ENCODE measurements around the gene BMP8A. TPM values are rescaled to one million over a fixed set of nuclear protein-coding genes. Genes with fewer than 3 reads are reported as not detected.
"Not testable (repeated sequence)": the region's sequence is repeated elsewhere in the genome, so short reads cannot be mapped to it uniquely, and the experiment has no call there.

The BMP8A gene
- 0.13 TPM in 2 replicates for total RNA-seq

DNA sequence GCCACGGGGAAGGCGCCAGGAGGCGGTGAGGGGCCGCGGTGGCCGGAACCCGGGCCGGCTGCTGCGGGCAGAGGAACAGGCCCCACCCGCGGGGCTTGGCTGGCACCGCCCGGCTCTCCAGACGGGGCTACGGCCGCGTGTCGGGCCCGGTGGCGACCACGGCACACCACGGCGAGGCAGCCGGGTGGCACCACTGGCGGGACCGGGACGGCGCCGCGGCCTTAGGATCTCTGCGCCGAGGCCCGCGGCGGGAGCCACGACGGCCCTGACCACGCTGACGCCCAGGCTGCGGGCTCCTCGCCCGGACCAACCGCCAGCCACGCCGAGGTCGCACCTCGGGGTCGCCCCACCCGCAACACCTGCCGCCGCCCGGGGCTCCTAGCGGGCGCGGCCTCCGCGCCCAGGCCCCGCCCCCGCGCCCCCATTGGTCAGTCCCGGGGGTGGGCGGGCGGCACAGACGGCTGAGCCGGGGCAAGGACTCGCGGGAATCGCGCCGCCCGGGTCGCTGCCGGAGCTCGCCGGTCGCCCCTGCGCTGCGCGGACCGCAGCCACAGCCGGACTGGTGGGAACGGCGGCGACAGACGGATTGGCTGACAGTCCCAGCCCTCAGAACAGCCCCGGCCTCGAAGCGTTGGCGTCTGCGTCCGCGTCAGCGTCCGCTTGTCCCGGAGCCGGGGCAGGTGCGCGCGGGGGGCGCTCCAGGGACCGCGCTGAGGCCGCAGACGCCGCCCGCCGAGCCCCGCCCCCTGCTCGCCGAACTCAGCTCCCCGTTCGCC lies at the start of gene BMP8A:
Gene BMP8A, plus strand, starts transcription at position 491 of the 776 bp plus-strand sequence. CDS start 356 bp downstream, outside the sequence.
- peak in 1 of 2 donors; percentile 66 for DNase-seq (ENCODE audit: low read depth in 2 of 2)

DNA sequence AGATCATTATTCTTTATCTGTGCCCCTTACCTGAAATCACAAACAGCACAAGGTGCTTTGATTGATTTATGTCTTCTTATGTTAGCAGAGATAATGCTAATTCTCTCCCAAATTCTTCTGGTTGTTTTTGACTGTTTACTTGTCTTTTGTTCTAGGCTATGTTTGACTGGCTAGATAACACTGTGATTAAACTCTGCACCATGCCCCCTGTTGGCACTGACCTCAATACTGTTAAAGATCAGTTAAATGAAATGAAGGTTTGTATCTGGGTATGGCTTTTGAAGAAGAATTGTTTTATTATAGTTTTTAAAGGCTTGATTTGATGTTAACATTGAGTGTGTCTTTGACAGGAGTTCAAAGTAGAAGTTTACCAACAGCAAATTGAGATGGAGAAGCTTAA lies 49.6 kb upstream of the BMP8A start:
- no peak for DNase-seq (ENCODE audit: low read depth in 2 of 2)

- no peak for DNase-seq (ENCODE audit: low read depth in 2 of 2)
Measured at GRCh38 chr1:39445573-39445972, 45.9 kb upstream of the BMP8A start.

GRCh38 chr1:39446986-39447567 lies 44.4 kb upstream of the BMP8A start:
- no peak for DNase-seq (ENCODE audit: low read depth in 2 of 2)

DNA sequence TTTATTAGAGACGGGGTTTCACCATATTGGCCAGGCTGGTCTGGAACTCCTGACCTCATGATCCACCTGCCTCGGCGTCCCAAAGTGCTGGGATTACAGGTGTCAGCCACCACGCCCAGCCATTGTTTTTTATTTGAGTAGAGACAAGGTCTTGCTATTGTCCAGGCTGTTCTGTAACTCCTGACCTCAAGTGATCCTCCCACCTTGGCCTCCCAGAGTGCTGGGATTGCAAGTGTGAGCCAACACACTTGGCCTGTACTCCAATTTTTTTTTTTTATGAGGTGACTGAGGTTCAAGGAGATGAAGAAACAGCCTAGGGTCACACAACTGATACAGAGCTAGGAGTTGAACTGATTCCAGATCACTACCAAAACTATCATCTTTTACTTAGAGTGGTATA lies 41.4 kb upstream of the BMP8A start:
- DNase-seq (ENCODE audit: low read depth in 2 of 2), result not testable (repeated sequence)

GRCh38 chr1:39450956-39451606 lies 40.4 kb upstream of the BMP8A start:
- peak; percentile 50 to 71 for DNase-seq (ENCODE audit: low read depth in 2 of 2)

GRCh38 chr1:39452081-39452480 lies 39.4 kb upstream of the BMP8A start:
- no peak for DNase-seq (ENCODE audit: low read depth in 2 of 2)

DNA sequence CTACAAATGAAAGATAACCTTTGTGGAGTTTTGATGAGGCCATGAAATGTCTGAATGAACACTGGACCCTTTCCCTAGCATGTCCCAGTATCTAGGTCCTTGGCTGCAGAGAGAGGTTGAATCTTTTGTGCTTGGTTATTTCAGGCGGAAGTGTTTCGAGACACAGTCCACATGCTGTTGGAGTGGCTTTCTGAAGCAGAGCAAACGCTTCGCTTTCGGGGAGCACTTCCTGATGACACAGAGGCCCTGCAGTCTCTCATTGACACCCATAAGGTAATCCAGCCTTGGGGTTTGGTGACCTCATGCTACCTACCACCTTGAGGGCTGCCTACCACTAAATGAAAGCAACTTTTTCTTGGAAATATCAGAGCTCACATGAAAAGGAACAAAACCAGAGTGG lies 38.9 kb upstream of the BMP8A start:
- no peak for DNase-seq (ENCODE audit: low read depth in 2 of 2)

GRCh38 chr1:39453603-39454002 lies 37.8 kb upstream of the BMP8A start:
- DNase-seq (ENCODE audit: low read depth in 2 of 2), result peak; percentile 5 to 35

DNA sequence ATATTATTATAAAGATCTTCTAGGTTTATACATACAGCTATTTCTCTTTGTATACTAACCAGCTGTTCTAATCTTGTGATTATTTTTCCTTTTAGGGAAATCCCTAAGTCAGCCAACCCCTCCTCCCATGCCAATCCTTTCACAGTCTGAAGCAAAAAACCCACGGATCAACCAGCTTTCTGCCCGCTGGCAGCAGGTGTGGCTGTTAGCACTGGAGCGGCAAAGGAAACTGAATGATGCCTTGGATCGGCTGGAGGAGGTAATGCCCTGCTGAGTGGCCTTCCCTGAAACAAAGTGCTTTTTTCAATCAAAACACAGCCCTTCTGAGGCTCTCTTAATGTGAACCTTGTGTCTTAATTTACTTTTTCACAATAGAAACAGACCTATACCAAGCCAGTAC lies 32.4 kb upstream of the BMP8A start:
- DNase-seq (ENCODE audit: low read depth in 2 of 2), result no peak

DNA sequence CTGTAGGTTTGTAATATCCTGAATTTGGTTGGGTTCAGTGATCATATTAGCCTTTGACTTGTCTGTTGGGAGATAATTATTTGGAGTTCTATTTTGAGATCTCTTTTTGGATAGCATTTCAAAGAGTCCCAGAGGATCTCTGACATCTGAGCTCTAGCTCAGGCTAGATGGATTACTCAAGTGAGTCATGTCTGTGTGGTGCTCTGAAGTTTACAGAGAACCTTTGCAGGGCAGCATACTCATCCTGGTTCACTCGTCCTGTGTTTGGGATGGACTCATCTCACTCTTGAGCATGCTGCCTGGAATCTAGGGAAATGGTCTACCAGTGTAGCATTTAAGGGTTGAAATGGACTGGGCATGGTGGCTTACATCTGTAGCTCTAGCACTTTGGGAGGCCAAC lies 29.4 kb upstream of the BMP8A start:
- no peak for DNase-seq (ENCODE audit: low read depth in 2 of 2)

DNA sequence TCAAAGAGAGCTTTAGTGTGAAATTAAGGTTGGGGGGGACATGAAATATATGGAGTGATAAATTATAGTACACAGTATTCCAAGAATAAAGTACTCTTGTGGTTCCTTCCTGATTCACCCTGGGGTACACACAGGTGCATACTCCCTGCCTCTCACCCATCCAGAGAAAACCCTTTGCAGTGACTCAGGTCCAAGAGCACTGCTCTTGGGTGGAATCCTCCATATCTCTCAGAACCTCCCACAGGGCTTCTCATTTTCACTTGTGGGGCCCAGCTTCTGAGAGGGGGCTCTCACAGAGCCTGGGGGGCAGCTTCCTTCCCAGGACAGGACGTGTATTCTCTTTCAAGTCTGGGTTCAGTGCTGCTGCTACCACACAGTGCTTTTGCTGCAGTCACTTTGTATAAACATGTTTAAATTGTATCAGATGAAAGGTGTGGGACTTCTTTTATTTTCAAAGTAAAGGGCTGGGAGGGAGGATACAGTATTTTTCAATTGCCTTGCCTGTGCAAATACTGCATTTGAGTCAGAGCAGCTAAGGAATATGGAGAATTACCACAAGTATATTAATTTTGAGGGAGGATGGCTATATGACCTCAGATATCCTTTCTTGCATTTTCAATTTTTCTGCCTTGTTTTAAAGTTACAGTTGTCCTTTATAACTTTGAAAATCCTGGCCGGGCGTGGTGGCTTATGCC lies 24.9 kb upstream of the BMP8A start:
- no peak for DNase-seq (ENCODE audit: low read depth in 2 of 2)

GRCh38 chr1:39467108-39467720 lies 24.2 kb upstream of the BMP8A start:
- DNase-seq (ENCODE audit: low read depth in 2 of 2), result not testable (repeated sequence)

DNA sequence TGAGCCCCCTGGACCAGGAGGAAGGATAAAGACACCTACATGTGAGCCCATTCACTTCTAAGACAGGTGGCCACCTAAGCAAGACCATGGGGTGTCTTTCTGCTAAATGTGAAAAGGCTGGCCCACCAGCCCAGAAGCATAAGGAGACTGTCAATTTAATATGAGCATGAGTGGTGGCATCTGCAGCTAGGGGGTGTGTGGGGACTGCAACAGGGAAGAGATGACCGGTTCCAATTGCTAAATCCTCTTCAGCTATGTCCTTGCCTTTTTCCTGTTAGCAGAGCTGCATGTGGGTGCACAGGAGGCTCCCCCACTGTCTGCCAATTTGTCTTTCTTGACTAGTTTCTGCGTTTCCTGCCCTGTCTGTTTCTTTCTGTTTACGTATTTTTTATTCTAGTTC lies 22.3 kb upstream of the BMP8A start:
- no peak for DNase-seq (ENCODE audit: low read depth in 2 of 2)

GRCh38 chr1:39470040-39470439 lies 21.4 kb upstream of the BMP8A start:
- DNase-seq (ENCODE audit: low read depth in 2 of 2), result no peak

DNA sequence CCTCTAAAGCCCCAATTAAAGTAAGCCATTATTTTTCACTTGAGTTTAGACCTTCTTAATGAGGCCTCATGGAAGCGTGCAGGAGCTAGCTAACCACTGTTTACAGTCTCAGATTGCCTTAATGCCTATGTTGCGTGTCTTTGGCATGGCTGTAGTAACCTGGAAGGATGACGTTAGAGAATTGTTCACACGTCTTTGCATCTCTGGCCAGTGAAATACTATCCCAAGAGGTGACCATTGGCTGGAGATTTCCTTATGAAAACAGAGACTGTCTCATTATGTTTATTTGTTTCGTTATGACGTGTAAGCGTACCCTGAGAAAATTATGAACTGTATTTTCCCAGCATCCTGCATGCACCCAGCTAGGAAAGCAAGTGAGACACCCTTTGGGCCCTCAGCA lies 18.6 kb upstream of the BMP8A start:
- DNase-seq (ENCODE audit: low read depth in 2 of 2), result no peak

- DNase-seq (ENCODE audit: low read depth in 2 of 2), result no peak
Measured at GRCh38 chr1:39473324-39473723, 18.1 kb upstream of the BMP8A start.

DNA sequence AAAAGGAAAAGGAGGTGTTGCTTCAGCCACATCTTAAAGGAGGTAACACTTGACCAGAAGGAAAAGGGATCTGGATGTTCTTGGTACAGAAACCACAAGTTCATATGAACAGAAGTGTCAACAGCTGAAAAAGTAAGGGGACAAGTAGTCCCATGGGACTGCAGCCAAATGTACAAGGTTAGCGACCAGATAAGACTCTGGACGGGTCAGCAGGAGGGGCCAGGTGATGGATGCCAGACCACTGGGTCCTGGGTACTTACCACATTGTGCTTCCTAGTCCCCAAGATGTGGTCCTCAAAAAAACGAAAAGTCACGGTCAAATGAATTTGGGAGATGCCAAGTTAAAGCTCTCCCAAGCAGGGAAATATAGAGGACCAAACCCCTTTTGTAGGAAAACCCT lies 16.6 kb upstream of the BMP8A start:
- no peak for DNase-seq (ENCODE audit: low read depth in 2 of 2)

- DNase-seq (ENCODE audit: low read depth in 2 of 2), result not testable (repeated sequence)
Measured at GRCh38 chr1:39475551-39475950, 15.9 kb upstream of the BMP8A start.

- DNase-seq (ENCODE audit: low read depth in 2 of 2), result peak in 1 of 2 donors; percentile 36
Measured at GRCh38 chr1:39478126-39478915, 13.1 kb upstream of the BMP8A start.

GRCh38 chr1:39481289-39481688 lies 10.1 kb upstream of the BMP8A start:
- no peak for DNase-seq (ENCODE audit: low read depth in 2 of 2)

Measured in dermis microvascular lymphatic vessel endothelial cell (primary cell).